HAP-1 (cell line): Measurements from ENCODE around the gene ZNF195.
"Not testable (repeated sequence)": the region's sequence is repeated elsewhere in the genome, so short reads cannot be mapped to it uniquely, and the experiment has no call there.

Experiments used
- DNase-seq, 2 experiments: peaks; one replicate each; pipeline ENCODE4 v3.0.0-alpha.2; 2016 to 2020; ENCODE audit warnings: low spot score in 2 of 2
- H3K27me3 ChIP-seq: fragments of 250-450 bp; sonication (Bioruptor Pico); 2 replicates; pipeline ENCODE4 v1.5.1; 2020; ENCODE audit warnings: low read depth, mild to moderate bottlenecking, moderate library complexity
- H3K36me3 ChIP-seq: fragments of 250-450 bp; sonication (Bioruptor Pico); replicated peaks from 2 replicates; pipeline ENCODE4 v1.5.1; 2020; ENCODE audit warnings: mild to moderate bottlenecking
- H3K4me1 ChIP-seq: fragments of 250-450 bp; sonication (Bioruptor Pico); 2 replicates; pipeline ENCODE4 v1.5.1; 2020; ENCODE audit warnings: mild to moderate bottlenecking
- H3K4me3 ChIP-seq: fragments of 250-450 bp; sonication (Bioruptor Pico); 2 replicates; pipeline ENCODE4 v1.5.1; 2020; ENCODE audit warnings: mild to moderate bottlenecking, moderate library complexity
- H3K9me3 ChIP-seq: fragments of 250-450 bp; sonication (Bioruptor Pico); 2 replicates; pipeline ENCODE4 v1.5.1; 2020; ENCODE audit warnings: mild to moderate bottlenecking, moderate library complexity
- in situ Hi-C: fragments of 300-500 bp; cut with MboI; formaldehyde crosslinking; loops from 3 replicates; pipeline ENCODE4 v1.14.3; 2020; ENCODE audit warnings: low sequenced_read_pairs, inconsistent platforms, mixed read lengths

ZNF195 gene

DNA sequence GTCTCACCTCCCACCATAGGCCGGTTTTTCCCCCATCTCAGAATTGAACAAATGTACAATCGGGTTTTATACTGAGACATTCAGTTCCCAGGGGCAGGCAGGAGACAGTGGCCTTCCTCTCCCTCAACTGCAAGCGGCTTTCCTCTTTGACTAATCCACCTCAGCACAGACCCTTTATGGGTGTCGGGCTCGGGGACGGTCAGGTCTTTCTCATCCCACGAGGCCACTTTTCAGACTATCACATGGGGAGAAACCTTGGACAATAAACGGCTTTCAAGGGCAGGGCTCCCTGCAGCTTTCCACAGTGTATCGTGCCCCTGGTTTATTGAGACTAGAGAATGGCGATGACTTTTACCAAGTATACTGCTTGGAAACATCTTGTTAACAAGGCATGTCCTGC, 16.0 kb upstream of the ZNF195 start:
- H3K4me1 ChIP-seq, H3K27me3 ChIP-seq, H3K36me3 ChIP-seq, in situ Hi-C loops, H3K4me3 ChIP-seq, H3K9me3 ChIP-seq, DNase-seq: not testable (repeated sequence)

DNA sequence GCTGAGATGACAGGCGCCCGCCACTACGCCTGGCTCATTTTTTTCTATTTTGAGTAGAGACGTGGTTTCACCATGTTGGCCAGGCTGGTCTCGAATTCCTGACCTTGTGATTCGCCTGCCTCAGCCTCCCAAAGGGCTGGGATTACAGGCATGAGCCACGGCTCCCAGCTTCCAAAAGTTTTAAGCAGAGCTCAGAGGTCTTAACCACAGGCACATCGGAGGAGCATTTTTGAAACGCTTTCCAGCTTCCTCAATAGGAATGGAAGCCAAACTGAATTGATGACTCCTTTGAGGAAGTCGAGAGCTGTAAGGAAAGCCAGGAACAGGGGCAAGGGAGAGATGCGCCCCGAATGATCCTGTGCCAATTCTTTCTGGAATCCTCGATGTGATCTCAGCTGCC, 14.5 kb upstream of the ZNF195 start:
- H3K27me3 ChIP-seq, H3K9me3 ChIP-seq, H3K4me3 ChIP-seq, in situ Hi-C loops, DNase-seq, H3K36me3 ChIP-seq, H3K4me1 ChIP-seq: not testable (repeated sequence)

DNA sequence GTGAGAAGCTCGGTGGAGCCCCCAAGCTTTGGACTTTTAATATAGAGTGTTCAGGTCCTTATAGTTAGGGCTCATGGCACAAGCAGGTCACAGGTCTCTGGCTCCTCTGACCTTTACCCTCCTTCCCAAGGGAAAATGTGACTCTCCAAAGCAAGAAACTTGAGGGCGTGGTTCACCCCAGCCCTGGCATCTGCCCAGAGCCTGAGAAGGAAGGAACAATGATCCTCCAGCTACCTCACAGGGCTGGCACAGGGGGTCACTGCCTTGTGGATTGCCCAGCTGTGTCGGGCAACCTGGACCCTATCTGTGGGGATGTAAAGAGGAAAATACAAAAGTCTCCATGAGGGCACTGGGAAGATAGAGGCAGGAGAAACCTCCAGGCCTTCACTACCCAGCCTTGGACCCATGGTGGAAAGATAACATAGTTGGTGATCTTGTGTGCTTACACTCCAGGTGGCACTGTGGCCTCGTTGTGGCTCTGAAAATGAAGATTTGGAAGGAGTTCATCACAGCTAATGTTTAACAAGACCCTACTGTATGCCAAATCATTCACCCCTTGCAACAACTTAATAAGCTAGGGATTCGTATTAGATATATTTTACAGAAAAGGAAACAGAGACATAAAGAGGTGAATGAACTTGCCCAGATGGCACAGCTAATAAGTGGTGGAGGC, 3.8 kb upstream of the ZNF195 start:
- peaks cover 2% of the 10 kb centered on the region for H3K36me3 ChIP-seq
- H3K4me3 ChIP-seq: no peak overlapping the region
- in situ Hi-C loops: no loop called here
- peaks cover 4% of the 10 kb centered on the region for H3K4me1 ChIP-seq
- H3K9me3 ChIP-seq: no peaks in the 10 kb centered on the region; the same call in 1 of the 2 replicates
- no peaks in the 10 kb centered on the region for H3K27me3 ChIP-seq
- no peak for DNase-seq

GRCh38 chr11:3381794-3382193, 2.8 kb upstream of the ZNF195 start:
- peaks cover 12% of the 10 kb centered on the region for H3K36me3 ChIP-seq
- H3K9me3 ChIP-seq: peaks cover 1% of the 10 kb centered on the region; the same call in 1 of the 2 replicates
- no peaks in the 10 kb centered on the region for H3K27me3 ChIP-seq
- in situ Hi-C loops: no loop called here
- no peak overlapping the region for H3K4me3 ChIP-seq
- H3K4me1 ChIP-seq: peaks cover 4% of the 10 kb centered on the region
- DNase-seq: no peak

DNA sequence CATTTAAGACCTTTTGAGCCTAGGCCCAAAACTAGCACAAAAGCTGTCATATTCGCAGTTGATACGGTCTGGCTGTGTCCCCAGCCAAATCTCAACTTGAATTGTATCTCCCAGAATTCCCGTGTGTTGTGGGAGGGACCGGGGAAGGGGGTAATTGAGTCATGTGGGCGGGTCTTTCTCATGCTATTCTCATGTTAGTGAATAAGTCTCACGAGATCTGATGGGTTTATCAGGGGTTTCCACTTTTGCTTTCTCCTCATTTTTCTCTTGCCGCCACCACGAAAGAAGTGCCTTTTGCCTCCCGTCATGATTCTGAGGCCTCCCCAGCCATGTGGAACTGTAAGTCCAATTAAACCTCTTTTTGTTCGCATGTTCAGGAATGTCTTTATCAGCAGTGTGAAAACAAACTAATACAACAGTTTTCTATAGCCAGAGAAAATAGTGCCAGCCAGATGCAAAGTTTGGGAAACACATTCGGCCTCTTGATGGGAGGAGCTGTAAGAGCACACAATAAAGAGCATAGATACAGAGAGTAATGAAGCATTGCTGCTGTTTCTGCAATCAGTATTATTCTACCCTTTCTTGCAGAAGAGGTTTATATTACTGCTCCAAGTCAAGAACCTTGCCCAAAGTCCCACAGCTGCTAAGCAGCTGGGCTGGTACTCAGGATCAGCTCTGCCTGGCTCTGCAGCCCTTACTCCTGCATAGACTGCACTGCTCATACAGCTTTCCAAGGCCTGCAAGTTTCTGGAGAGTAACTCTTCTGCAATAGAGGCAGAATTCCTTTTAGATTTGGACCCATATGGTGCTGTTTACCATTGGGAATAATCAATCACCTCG, 2.0 kb upstream of the ZNF195 start:
- no peak overlapping the region for H3K4me3 ChIP-seq
- H3K9me3 ChIP-seq: peaks cover 2% of the 10 kb centered on the region; the same call in 1 of the 2 replicates
- peaks cover 4% of the 10 kb centered on the region for H3K4me1 ChIP-seq
- peaks cover 18% of the 10 kb centered on the region for H3K36me3 ChIP-seq
- H3K27me3 ChIP-seq: no peaks in the 10 kb centered on the region
- in situ Hi-C loops: no loop called here
- no peak for DNase-seq

- Histone ChIP-seq H3K4me1 (peaks cover 4% of the 10 kb centered on the region), H3K27me3 (no peaks in the 10 kb centered on the region), H3K9me3 (peaks cover 11% of the 10 kb centered on the region), H3K4me3 (no peak overlapping the region), H3K36me3 (peaks cover 60% of the 10 kb centered on the region)
- DNase-seq: no peak
- in situ Hi-C loops: no loop called here
Measured at GRCh38 chr11:3375552-3375951, 3.4 kb downstream of the ZNF195 start.

DNA sequence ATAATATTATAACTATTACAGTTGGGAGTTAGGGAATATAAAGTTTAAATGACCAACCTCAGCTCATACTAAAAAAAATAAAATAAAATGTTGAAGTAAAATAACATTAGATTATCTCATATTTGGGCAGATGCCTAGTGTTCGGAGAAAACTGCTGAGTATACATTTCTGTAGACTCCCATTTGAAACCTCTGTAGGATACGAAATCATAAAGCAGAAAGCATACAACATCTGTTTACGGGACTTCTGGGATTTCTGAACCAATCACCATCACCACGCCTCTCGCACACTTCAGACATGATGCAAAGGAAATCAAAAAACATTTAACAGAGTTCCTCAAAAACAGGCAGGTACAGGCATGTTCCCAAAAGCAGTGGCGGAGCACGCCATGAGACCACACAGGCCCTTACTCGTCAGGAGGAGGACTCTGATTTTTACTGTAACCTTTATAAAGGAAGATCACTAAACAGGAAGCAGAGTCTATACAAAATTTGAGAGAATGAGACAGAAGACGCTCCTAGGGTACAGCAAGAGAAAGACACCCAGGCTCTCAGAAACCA, 8.6 kb downstream of the ZNF195 start:
- in situ Hi-C loops: no loop called here
- peaks cover 85% of the 10 kb centered on the region for H3K36me3 ChIP-seq
- H3K4me3 ChIP-seq: no peak overlapping the region
- H3K27me3 ChIP-seq: no peaks in the 10 kb centered on the region
- H3K4me1 ChIP-seq: no peaks in the 10 kb centered on the region
- peaks cover 6% of the 10 kb centered on the region for H3K9me3 ChIP-seq
- no peak for DNase-seq

GRCh38 chr11:3369366-3369765, 9.6 kb downstream of the ZNF195 start:
- DNase-seq: no peak
- H3K9me3 ChIP-seq: peaks cover under 1% of the 10 kb centered on the region
- H3K4me3 ChIP-seq: no peak overlapping the region
- in situ Hi-C loops: no loop called here
- H3K36me3 ChIP-seq: peaks cover 87% of the 10 kb centered on the region
- H3K4me1 ChIP-seq: no peaks in the 10 kb centered on the region
- H3K27me3 ChIP-seq: no peaks in the 10 kb centered on the region

GRCh38 chr11:3368199-3368598, 10.7 kb downstream of the ZNF195 start:
- no peaks in the 10 kb centered on the region; the same call in none of the 2 replicates for H3K9me3 ChIP-seq
- H3K27me3 ChIP-seq: no peaks in the 10 kb centered on the region
- in situ Hi-C loops: no loop called here
- H3K4me1 ChIP-seq: no peaks in the 10 kb centered on the region
- DNase-seq: no peak
- H3K4me3 ChIP-seq: no peak overlapping the region
- peaks cover 91% of the 10 kb centered on the region for H3K36me3 ChIP-seq

DNA sequence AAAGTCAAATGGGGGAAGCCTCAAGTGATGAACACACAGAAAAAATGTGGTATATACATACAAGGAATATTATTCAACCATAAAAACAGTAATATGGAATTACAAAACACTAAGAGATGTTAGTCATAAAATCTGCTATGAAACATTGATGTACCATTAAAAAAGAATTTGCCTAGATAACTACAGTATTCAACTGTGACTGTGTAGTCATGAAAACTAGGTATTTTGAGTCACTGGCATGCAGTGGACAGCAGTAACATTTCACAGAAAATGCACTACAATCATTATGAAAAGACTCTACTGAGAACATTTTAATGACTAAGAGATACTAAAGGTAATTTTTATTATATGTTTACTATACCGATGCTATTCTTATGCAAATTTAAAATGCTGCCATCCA, 11.7 kb downstream of the ZNF195 start:
- H3K27me3 ChIP-seq: no peaks in the 10 kb centered on the region
- in situ Hi-C loops: no loop called here
- peaks cover 6% of the 10 kb centered on the region for H3K9me3 ChIP-seq
- no peak for DNase-seq
- no peaks in the 10 kb centered on the region for H3K4me1 ChIP-seq
- no peak overlapping the region for H3K4me3 ChIP-seq
- peaks cover 95% of the 10 kb centered on the region for H3K36me3 ChIP-seq

DNA sequence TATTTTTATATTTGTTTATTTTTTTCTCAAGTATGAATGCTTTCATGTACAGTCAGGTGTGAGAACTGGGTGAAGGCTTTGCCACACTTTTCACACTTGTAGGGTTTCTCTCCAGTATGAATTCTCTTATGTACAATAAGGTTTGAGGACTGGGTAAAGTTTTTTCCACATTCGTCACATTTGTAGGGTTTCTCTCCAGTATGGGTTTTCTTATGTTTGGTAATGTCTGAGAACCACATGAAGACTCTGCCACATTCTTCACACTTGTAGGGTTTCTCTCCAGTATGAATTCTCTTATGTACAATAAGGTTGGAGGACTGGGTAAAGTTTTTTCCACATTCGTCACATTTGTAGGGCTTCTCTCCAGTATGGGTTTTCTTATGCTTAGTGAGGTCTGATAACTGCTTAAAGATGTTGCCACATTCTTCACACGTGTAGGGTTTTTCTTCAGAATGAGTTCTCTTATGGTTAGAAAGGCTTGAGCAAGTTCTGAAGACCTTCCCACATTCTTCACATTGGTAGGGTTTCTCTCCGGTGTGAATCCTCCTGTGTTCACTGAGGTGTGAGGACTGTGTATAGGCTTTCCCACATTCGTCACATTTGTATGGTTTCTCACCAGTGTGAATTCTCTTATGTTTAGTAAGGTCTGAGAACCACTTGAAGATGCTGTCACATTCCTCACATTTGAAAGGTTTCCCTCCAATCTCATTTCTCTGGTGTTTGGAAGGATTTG, 19.7 kb downstream of the ZNF195 start:
- H3K4me3 ChIP-seq: no peak overlapping the region
- in situ Hi-C loops: no loop called here
- H3K4me1 ChIP-seq: no peaks in the 10 kb centered on the region
- no peaks in the 10 kb centered on the region for H3K27me3 ChIP-seq
- DNase-seq: no peak
- H3K36me3 ChIP-seq: peaks cover 57% of the 10 kb centered on the region
- peaks cover 35% of the 10 kb centered on the region for H3K9me3 ChIP-seq

DNA sequence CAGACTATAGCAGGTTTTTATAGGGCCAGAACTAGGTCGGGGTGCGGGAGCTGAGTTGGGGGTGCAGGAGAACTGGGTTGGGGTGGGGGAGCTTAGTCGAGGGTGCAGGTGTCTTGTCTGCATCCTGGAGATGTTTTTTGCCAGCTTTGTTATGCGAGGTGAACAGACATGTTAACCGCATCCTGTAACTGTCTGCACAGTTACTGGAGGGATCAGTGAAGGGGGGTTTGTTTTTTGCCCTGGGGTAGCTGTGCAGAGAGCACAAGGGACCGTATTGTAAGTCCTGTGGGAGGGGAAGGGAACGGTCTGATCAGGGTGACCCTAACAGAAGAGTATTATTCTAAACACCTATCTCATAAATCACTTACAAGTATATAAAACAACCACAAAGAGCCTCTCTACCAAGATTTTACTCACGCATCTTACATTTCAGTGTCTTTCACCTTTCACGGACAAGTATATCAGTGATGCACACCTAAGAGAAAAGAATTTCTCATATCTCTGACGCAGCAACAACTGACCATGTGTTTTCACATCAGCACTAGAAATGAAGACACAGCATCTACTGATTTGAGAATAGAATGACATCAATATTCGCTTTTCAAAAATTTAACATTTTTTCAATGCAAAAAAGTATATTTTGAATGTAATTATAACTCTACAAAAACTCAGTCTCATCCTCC, 20.8 kb downstream of the ZNF195 start:
- Histone ChIP-seq H3K36me3 (peaks cover 46% of the 10 kb centered on the region), H3K4me1 (no peaks in the 10 kb centered on the region), H3K27me3 (no peaks in the 10 kb centered on the region), H3K4me3 (no peak overlapping the region), H3K9me3 (peaks cover 35% of the 10 kb centered on the region)
- in situ Hi-C loops: no loop called here
- DNase-seq: no peak

- Histone ChIP-seq H3K4me3 (no peak overlapping the region), H3K27me3 (no peaks in the 10 kb centered on the region), H3K9me3 (peaks cover 30% of the 10 kb centered on the region), H3K4me1 (no peaks in the 10 kb centered on the region), H3K36me3 (peaks cover 37% of the 10 kb centered on the region)
- no peak for DNase-seq
- in situ Hi-C loops: no loop called here
Measured at GRCh38 chr11:3357302-3357701, 21.6 kb downstream of the ZNF195 start.
